Hippocampal formation (tissue), 2 donors: Measurements from ENCODE around the gene DSP.

Experiments used
- DNase-seq, 2 donors: peaks; one replicate each; lab custom pipeline; 2025; lab: John Stamatoyannopoulos, UW

The DSP gene

DNA sequence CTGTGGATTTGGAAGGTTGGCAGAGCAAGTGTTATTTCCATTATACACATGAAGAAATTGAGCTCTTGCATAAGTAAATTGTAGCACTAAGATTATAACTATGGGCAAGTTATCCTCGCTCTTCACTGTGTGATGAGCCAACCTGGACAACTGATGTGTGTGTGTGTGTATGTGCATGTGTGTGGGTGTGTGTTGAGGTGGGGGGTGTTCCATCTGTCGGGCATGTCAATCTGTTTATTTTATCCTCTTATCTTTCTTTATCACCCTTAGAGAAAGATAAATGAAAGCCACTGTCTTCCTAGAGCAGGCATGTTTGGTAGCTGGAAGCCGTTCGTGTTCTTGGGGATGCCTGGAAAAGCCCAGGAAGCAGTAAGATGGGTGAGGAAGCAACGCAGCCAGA lies 3.0 kb upstream of the DSP start:
- no peak for DNase-seq

DNA sequence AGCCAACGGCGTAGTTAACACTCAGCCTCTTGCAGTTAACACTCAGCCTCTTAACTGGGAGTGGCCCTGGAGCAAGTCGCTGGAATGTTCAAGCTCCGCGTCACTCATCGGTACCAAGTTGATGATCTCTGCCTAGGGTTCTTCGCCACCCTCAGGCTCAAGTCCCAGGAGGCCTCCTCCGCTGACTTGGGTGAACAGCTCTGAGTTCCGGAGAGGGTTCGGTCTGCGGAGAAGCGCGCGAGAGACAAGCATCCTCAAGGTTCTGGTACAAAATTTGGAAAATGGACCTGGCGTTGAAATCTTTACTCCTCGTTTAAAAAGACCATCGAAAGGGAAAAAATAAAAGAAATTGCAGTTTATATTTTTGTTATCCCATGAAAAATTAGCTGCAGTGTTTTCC lies 876 bp upstream of the DSP start:
- no peak for DNase-seq

DNA sequence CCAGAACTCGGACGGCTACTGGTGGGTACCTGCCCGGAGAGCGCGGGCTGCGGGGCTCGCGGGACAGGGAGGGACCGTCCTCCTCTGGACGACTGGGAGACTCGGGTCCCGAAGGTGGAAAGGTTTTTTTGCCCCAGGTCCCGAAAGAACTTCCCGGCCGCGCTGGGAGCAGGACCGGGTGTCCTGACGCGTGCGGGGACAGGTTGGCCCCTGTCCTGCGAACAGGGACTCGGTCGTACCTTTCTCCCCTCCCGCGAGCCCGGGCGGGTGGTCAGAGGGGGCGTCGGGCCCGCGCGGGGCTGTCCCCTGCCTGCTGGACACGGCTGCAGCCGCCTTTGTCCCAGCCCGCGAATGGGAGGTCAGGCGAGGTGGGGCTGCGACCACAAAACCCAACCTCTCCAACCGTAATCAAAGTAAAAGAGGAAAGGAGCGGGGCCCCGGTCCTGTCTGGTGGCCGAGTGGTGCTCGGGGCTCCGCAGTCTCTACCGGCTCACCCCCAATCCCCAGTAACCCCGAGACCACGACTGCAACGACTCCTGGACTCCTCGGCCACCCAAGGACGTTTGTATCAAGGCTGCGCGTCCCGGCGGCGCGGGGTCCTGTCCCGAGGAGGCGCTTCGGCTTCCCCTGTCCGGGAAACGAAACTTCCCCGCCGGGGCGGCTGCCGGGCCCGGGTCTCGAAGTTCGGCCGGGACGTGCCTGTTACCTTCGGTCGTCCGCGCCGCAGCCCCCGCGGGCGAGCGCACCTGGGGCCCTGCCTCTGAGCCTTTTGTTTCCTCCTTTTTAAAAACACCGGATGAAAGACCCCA lies 798 bp downstream of the DSP start:
- DNase-seq: no peak

DNA sequence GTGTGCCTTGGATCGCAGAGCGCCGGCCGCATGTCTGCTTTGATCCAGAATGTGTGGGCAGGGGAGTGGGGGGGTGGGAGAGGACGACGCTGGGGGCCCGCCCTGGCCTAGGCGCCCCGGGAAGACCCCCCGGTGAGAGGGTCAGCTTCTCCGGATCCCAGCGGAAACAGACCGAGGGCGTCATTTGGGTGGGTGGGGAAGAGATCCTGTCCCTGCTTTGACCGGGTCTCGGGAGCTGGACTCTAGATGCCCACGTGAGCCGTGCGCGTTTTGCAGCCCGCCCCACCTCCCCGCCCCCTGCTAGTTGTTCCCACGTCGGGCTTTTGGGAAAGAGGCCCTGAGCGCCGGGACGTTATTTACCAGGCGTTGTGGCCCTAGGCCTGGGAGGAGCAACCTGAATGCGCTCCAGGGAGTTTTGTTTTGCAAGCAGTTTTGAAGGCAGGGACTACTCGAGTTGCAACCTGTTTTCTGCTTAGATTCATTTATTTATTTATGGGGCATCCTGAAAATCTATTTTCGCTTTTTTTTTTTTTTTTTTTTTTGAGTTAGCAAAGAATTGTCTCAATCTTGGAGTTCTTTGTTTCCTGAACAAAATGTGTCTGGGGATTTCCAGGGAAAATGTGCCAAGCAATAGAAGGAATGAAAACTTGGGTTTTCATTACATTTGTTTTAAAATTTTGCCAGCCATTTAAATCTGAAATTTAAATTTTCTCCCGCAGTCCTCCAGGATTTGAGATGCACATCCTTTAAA lies 1.6 kb downstream of the DSP start:
- DNase-seq: no peak

DNA sequence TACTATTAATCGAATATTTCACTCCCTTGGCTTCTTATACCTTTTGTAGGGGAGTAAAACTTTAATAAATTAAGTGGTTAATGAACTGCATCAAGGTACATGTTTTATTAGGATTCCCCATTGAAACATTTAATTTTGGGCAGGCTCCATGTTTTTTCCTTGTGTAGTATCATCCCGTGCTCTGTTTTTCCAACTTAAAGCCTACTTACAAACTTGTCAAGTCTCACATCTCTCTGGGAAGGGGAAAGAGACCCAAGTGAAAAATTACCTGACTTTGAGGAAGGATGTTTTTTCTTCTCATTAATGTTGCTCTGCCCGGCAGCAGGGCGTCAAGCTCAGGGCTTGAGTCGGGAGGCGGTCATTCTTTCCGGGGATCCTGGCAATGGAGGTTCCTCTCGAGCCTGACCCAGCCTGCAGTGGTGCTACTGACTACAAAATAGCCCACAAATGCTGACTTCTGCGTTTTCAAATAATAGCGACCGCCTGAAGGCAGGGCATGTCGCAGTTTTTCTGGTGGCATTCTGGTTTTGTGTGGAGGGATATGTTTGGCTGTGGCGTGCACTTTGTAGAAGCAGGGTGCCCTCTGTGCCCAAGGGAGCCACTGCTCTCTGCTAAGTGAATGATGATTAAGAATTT lies 2.4 kb downstream of the DSP start:
- no peak for DNase-seq

DNA sequence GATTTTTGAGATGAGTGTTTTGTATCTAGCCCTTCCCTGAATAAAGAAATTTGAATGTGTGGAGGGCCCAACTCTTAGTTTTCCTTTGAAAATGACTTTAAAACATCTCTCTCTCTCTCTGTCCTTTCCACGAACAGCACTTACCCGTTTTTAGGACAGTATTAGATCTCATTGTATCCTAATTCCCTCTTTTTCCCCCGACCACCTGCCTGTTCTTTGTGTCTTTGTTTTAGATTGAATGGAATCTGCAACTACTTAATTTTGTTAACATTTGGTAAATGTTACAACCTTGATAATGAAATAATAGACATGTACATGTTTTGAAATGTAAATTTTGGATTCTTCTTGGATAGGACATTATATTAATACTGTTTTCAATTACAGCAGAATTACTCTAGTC lies 3.1 kb downstream of the DSP start:
- no peak for DNase-seq

DNA sequence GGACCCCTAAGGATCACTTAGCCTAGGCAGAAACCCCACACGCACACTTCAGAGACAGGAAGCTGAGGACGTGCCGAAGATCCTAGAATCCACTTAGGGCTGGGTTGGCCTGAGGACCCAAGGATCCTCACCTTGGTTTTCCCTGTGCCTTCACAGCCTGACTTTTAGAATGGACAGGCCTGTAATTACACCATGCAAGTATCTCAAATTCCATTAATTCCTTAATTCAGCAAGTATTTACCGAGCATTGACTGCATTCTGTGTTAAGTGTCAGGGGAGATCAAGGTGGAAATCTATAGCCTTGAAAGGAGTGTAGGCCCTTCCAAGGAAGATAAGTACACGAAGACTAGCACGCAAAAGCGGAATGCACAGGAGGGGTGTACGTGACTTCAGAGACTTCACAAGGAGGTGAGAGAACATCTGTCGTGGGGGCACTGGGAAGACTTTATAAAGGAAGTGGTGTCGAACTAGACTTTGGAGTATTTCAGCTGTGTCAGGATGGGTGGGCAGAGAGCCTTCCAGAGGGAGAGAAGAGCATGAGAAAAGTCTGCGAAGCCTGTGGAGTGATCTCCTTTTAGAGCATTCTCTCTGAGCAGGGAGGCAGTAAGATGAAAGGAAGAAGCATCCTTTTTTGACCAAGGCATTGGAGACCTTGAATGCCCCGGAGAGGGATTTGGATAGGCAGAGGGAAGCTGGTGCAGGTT lies 4.0 kb downstream of the DSP start:
- no peak for DNase-seq

DNA sequence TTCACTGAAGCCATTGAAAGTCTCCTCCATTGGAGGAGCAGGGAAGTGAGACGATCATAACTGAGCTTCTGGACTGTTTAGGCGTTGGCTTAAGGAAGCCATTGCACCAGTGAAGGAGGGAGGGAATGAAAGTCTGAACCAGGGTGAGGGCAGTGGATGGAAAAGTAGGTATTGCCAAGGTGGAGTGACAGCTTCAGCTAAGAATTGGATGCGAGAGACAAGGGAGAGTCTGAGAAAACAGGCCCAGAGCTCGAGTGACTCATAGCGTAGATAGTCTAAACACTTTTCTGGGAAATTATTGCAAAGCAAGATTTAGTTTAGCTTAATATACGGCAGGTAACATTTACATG lies 4.5 kb downstream of the DSP start:
- DNase-seq: no peak

DNA sequence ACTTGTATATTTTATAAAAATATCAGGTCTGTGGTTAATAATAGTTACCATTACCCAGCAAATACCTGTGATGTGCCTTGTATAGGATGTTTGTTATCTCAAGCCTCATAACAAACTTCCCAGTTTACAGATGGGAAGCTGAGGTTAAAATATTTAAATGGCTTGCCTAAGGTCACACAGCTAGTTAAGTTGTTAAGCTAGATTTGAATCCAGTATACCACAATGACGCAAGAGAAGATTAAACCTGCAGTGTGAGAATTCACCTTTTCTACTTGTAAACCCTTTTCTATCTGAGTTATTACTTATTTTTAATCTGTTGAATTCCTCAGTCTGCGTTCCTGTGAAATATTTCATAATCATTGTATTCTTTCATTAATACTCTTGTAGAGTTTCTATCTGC lies 4.9 kb downstream of the DSP start:
- no peak for DNase-seq

DNA sequence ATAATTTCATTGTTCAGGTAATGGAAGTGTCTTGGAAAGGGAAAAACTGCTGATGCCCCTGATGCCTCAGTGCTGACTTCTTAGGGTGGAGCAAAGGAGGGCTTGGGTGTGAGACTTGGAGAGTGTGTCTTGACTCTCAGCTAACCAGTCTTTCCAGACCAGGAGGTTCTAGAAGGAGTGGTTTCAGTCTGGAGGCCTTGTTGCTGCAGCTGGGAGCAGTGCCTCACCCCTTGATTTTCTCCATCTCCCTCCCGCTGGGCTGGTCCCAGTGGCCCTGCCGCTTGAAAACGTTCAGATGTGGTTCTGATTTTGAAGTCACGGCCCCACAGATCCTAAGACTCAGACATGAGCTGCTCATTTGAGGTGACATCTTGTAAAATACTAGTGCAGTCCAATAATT lies 5.4 kb downstream of the DSP start:
- no peak for DNase-seq

DNA sequence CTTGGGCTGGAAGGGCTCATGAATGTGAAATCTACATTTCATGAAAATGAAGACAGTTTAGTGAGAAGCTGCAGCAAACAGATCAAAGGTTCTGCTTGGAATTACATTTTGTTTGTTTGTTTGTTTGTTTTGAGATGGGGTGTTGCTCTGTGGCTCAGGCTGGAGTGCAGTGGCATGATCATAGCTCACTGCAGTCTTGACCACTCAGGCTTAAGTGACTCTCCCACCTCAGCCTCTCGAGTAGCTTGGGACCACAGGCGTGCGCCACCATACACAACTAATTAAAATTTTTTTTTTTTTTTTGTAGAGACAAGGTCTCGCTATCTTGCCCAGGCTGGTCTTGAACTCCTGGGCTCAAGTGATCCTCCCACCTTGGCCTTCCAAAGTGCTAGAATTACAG lies 5.8 kb downstream of the DSP start:
- no peak for DNase-seq

DNA sequence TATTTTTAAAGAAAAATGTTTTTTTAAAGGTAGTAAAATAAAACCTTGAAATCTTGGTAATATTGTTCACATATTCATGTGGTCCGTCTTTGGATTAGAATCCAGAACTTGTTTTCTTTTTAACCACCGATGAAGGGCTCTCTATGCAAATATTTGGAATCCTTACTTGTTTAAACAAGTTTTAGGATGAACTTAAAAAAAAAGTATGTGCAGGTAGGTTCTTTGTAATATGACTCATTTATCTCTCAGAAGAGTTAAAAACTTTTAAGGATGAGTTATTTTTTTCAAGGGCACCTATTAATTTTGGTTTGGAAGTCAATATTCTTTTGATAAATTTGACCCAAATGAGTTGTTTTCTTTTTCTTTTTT lies 8.9 kb downstream of the DSP start:
- DNase-seq: no peak

DNA sequence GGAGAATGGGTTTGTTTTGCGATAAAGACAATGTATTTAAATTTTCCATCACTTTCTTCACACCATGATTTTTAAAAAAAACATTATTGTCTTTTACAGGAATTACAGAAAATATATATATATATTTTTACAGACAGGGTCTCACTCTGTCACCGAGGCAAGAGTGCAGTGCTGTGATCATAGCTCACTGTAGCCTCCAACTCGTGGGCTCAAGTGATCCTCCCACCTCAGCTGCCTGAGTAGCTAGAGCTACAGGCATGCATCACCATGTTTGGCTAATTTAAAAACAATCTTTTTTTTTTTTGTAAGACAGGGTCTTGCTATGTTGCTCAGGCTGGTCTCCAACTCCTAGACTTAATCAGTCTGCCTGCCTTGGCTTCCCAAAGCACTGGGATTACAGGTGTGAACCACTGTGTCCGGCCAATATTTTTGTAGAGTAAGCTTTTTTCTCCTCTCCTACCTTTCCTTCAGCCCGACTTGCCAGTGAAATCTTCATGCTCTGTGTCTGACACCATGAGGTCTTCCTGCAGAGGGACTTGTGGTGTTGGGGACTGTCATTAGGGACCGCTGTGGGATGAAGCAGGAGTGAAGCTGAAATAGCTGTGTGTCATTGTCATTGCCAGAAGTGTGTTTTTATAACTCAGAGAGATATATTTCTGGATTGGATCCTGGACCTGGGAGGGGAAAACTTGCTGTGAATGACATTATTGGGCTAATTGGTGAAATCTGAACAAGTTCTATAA lies 13.2 kb downstream of the DSP start:
- no peak for DNase-seq

DNA sequence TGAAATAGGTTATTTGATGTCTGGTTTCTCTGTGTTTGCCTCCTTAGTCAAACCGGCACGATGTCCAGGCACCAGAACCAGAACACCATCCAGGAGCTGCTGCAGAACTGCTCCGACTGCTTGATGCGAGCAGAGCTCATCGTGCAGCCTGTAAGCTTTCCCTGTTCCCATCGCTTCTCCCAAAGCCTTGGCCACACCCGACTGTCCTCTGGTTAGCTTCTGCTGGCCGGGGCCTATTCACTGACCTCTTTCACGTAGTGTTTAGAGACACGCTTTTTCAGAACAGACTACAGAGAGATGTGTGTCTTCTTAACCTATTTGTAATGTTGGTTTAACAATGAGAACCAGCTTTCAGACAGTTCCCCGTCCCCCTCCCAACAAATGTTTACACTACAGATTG lies 14.2 kb downstream of the DSP start:
- no peak for DNase-seq

DNA sequence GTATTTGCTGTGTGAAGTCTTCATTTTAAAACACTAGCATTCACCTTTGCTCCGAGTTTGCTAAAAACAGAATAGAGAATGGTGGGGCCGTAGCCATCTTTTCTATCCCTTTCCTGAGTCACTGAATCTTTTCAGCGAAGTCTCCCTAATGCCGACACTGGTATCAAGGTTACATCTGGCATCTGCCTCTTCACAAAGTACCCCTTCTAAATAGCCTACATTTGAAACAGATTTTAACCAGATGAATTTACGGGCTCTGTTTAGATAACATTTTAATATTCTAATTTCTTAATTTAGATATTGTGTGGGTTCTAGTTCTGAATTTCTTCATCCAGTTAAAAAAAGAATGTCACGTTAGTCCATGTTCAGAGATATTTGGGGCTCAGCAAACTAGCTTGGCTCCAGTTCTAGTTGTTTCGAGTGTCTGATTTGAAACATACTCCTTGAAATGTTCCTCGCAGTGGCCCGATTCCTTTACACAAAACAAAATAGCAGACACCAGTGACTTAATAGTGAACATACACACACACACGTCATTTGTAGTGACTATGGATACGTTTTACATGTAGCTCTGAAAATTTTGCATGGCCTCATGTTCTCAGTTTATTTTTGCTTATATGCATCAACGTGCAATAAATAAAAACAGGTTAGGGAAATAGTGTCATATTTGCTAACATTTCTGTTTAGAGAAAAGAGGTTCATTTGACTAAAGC lies 15.1 kb downstream of the DSP start:
- no peak for DNase-seq

DNA sequence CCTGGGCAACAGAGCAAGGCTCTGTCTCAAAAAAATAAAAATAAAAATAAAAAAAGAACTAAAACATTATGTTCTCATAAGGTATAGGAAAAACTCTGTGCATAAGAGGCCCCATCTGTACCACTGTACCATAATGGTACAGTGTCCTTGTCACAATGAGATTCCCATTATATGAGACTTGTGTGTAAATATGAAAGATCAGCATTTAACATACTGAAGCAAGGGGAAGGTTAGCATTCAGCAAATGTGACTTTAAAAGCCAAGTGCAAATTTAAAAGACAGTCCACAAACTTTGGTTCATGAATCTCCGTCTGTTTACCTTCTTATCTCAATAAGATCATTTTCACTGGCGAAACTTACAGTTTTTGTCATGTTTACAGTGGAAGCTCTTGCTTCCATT lies 16.2 kb downstream of the DSP start:
- no peak for DNase-seq

DNA sequence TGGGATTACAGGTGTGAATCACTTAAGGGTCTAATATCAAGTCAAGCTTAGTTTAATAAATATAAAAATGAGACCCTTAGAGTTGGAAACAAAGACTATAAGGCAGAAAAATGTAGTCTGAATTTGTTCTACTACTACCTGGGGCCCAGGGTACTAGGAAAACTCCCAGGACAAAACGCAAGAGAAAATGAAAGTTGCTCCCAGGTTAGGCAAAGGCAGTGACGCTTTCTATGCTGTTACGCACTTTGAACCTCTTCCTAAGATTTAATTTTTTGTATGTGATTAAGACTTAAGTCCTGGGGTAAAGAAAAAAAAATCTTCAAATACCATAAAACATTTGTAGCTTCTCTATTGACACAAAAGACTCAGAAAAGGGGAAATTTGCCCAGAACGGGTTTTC lies 17.3 kb downstream of the DSP start:
- DNase-seq: no peak

DNA sequence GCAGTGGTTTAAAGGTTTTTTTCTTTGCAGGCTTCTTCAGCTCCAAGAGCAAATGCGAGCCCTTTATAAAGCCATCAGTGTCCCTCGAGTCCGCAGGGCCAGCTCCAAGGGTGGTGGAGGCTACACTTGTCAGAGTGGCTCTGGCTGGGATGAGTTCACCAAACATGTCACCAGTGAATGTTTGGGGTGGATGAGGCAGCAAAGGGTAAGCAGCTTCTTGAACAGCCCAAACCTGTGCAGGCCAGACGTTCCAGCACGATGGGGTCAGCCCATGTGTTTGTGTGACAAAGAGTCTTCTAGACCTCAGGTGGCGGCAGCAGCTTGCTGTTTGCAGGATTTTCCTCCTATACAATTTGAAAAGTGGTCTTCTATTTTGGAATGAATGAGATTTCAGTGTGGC lies 17.7 kb downstream of the DSP start:
- no peak for DNase-seq

DNA sequence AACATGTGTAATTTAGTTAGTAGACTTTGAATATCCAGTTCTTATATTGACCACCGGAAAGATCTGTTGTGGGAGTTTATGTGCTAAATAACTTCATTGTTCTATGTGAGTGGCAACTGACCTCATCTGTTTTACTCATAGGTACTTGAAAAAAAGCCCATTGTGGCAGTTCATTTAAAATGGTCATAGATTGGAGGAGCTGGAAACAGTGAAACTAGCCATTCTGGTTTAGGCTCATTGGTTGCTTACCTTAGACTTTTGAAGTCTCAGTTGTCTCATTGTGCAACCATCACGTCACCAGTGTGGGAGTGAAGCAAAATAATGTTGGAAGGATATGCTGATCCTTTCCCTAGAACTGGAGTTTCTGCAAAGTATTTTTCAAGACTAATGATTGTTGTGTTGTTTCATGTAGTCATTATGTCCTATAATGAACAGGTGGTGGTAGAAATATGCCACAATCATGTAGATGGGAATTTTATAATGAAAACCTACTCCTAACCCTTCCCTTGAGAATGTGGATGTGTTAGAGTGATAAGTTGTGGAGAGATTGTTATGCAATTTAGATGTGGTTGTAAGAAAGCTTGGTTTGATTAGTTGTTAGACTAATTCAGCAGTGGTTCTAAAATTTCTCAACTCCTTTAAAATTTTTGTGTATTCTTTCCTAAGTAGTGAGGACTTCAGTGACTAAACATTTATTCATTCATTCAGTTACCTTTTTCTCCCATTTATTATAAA lies 18.3 kb downstream of the DSP start:
- no peak for DNase-seq

DNA sequence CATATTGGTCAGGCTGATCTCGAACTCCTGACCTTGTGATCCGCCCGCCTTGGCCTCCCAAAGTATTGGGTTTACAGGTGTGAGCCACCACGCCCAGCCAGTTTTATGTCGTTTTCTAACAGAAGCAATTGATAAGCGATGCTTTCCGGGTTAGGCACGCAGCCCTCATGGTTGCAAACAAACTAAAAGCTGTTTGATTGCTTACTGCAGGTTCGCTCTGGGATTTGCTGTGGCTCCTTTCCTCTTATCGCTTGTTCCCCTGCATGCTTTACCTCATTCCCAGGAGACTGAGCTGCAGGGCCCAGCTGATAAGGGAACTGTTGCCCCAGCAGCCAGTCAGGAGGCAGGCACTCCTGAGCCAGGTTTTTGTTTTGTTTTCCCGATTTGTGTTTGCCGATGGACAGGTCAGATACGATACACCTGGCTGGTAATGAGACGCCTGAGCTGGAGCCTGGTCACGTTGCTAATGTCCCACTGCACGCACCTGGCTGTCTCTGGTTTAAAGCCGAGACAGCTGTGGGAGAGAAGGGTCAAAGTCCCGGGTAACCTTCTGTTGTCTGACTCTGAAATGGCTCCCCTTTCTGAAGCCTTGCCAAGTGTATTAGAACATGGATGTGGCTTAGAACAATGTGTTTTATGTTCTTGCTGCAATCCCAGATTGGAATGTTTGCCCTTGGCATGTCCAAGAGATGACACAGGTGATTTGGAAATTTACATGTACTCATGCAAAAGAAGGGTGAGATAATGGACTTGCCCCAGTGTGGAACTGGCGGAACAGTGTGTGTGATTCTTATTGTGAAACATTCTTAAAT lies 19.9 kb downstream of the DSP start:
- DNase-seq: no peak
